ENCODE measurements around the gene PLA2G10. TPM values are rescaled to one million over a fixed set of nuclear protein-coding genes. Genes with fewer than 3 reads are reported as not detected.

PLA2G10 gene
- total and polyA plus RNA-seq, 9 of the 15 experiments (the other 6 are each of a cell fraction or from before 2014, with no cell fraction given) = not detected

GRCh38 chr16:14632693-14633569, 61.2 kb downstream of the PLA2G10 start, which contains the start of gene BFAR (continued):
- TF ChIP-seq ZBTB2 (IDR thresholded peaks at IDR 0.05) = peak; percentile 64
- TF ChIP-seq CREB1 (IDR thresholded peaks at IDR 0.05) = 0 out of 2 replicates have a peak, but pooled peaks have one; percentile 31
- TF ChIP-seq CREB1 (CRISPR knock-in tag; IDR thresholded peaks at IDR 0.05) = 0 out of 2 replicates have a peak, but pooled peaks have one; percentile 43
- peak; percentile 78 for TF ChIP-seq ELF1 (tag; IDR thresholded peaks at IDR 0.05)
- no peak for TF ChIP-seq CUX1 (CRISPR knock-in tag; IDR thresholded peaks at IDR 0.05)
- peak; percentile 79 for TF ChIP-seq TFAP4 (CRISPR knock-in tag; IDR thresholded peaks at IDR 0.05; ENCODE audit: borderline replicate concordance)
- peak; percentile 27; the same call in 1 of the 2 replicates for TF ChIP-seq ELF2 (CRISPR knock-in tag; IDR thresholded peaks at IDR 0.05)
- TF ChIP-seq ZNF696 (CRISPR knock-in tag; conservative IDR thresholded peaks at IDR 0.05) = no peak
- peak; percentile 74; the same call in 1 of the 2 replicates for TF ChIP-seq ZBED1 (IDR thresholded peaks at IDR 0.05)
- TF ChIP-seq ZMIZ1 (IDR thresholded peaks at IDR 0.05; ENCODE audit: low read depth in 2 of 2, low read length in 2 of 2) = peak in 1 of 2 experiments; percentile 79; a peak in 1 of 4 replicates
- no peak for TF ChIP-seq BRD4 (IDR thresholded peaks at IDR 0.05)
- 0 out of 2 replicates have a peak, but pooled peaks have one; percentile 42 for TF ChIP-seq HDAC2 (IDR thresholded peaks at IDR 0.05)
- 0 out of 2 replicates have a peak, but pooled peaks have one; percentile 35 for TF ChIP-seq ZNF766 (CRISPR knock-in tag; conservative IDR thresholded peaks at IDR 0.05)
- TF ChIP-seq RAD51 (IDR thresholded peaks at IDR 0.05; ENCODE audit: borderline replicate concordance, low read depth) = peak; percentile 59; the same call in 1 of the 2 replicates
- peak; percentile 65 for TF ChIP-seq JUND (IDR thresholded peaks at IDR 0.05; ENCODE audit: borderline replicate concordance, low read depth, low read length)
- TF ChIP-seq JUND (tag; IDR thresholded peaks at IDR 0.05; ENCODE audit: borderline replicate concordance, low read depth, low read length) = no peak; the same call in 2 of the 3 replicates
